ENCODE results near the gene LILRA6.

The LILRA6 gene

GRCh38 chr19:54186934-54187381 is 55.6 kb downstream of the LILRA6 start:
- Histone ChIP-seq H4K20me1 (ENCODE audit: low read depth, low read length) (no peaks in the 10 kb centered on the region), H3K9me3 (ENCODE audit: insufficient read depth, low read length) (no peaks in the 10 kb centered on the region), H3K4me2 (ENCODE audit: low read depth, low read length, poor library complexity, severe bottlenecking) (no peak overlapping the region), H3K9me2 (replicated peaks; ENCODE audit: insufficient read depth, low read length) (no peaks in the 10 kb centered on the region), H3K4me3 (ENCODE audit: insufficient read depth, low read length, poor library complexity, severe bottlenecking) (no peak overlapping the region), H3K27me3 (ENCODE audit: low read length) (no peaks in the 10 kb centered on the region), H3K27ac (ENCODE audit: low read depth, low read length) (no peak overlapping the region), H3F3A (ENCODE audit: insufficient read depth) (0 out of 2 replicates have a peak, but pooled peaks cover 5% of the 10 kb centered on the region), H2AFZ (ENCODE audit: low read depth, low read length, severe bottlenecking) (no peak overlapping the region), H3K9ac (ENCODE audit: low read length) (no peak overlapping the region), H3K36me3 (ENCODE audit: low read length) (no peaks in the 10 kb centered on the region), H3K79me2 (ENCODE audit: insufficient read depth, low read length) (peaks cover 16% of the 10 kb centered on the region)
- TF ChIP-seq CTCF (IDR thresholded peaks at IDR 0.05; ENCODE audit: insufficient read depth, low read length, poor library complexity, severe bottlenecking) (no peak), EZH2phosphoT487 (conservative IDR thresholded peaks at IDR 0.05; ENCODE audit: low read length) (no peak)
